ENCODE results near the gene ATP5F1E. TPM values are rescaled to one million over a fixed set of nuclear protein-coding genes. Genes with fewer than 3 reads are reported as not detected.
"Not testable (repeated sequence)": the region's sequence is repeated elsewhere in the genome, so short reads cannot be mapped to it uniquely, and the experiment has no call there.

The ATP5F1E gene
- total RNA-seq, 2 donors from 2014 or later, result 45.5 to 78.0 TPM

- no peak overlapping the region for H3K4me3 Mint-ChIP-seq
- no peaks in the 10 kb centered on the region for H3K9me3 Mint-ChIP-seq
- peaks cover 18% of the 10 kb centered on the region for H3K27me3 Mint-ChIP-seq
- H3K4me1 Mint-ChIP-seq, result peaks cover 10% of the 10 kb centered on the region
- no peak for ATAC-seq (replicated peaks)
- no peak overlapping the region for H3K27ac Mint-ChIP-seq
- H3K36me3 Mint-ChIP-seq (ENCODE audit: low read depth), result no peaks in the 10 kb centered on the region
Measured at GRCh38 chr20:59051666-59052185, 19.6 kb upstream of the ATP5F1E start.

- peaks cover 16% of the 10 kb centered on the region for H3K27me3 Mint-ChIP-seq
Measured at GRCh38 chr20:59050437-59050836, 18.3 kb upstream of the ATP5F1E start.

GRCh38 chr20:59048681-59049030 lies 16.5 kb upstream of the ATP5F1E start:
- Mint-ChIP-seq H3K4me3 (peak overlapping the region; percentile 51), H3K9me3 (no peaks in the 10 kb centered on the region), H3K27ac (peak overlapping the region; percentile 20), H3K4me1 (peaks cover 13% of the 10 kb centered on the region), H3K36me3 (ENCODE audit: low read depth) (no peaks in the 10 kb centered on the region), H3K27me3 (peaks cover 10% of the 10 kb centered on the region)
- no peak for ATAC-seq (replicated peaks)

More at GRCh38 chr20:59050437-59050836, 18.3 kb upstream of the ATP5F1E start:
- Mint-ChIP-seq H3K27ac (no peak overlapping the region), H3K4me3 (no peak overlapping the region), H3K36me3 (ENCODE audit: low read depth) (no peaks in the 10 kb centered on the region), H3K9me3 (no peaks in the 10 kb centered on the region), H3K4me1 (peaks cover 10% of the 10 kb centered on the region)
- no peak for ATAC-seq (replicated peaks)

GRCh38 chr20:59047938-59048680 lies 16.0 kb upstream of the ATP5F1E start:
- peaks cover 6% of the 10 kb centered on the region for H3K27me3 Mint-ChIP-seq
- H3K9me3 Mint-ChIP-seq, result no peaks in the 10 kb centered on the region
- peak; percentile 89 for ATAC-seq (replicated peaks)
- H3K27ac Mint-ChIP-seq, result peak overlapping the region; percentile 20
- peaks cover 18% of the 10 kb centered on the region for H3K4me1 Mint-ChIP-seq
- H3K4me3 Mint-ChIP-seq, result peak overlapping the region; percentile 51
- no peaks in the 10 kb centered on the region for H3K36me3 Mint-ChIP-seq (ENCODE audit: low read depth)

- H3K4me3 Mint-ChIP-seq, result no peak overlapping the region
- no peaks in the 10 kb centered on the region for H3K36me3 Mint-ChIP-seq (ENCODE audit: low read depth)
- H3K27me3 Mint-ChIP-seq, result peaks cover 4% of the 10 kb centered on the region
- peaks cover 18% of the 10 kb centered on the region for H3K4me1 Mint-ChIP-seq
- no peaks in the 10 kb centered on the region for H3K9me3 Mint-ChIP-seq
- ATAC-seq (replicated peaks), result no peak
- H3K27ac Mint-ChIP-seq, result no peak overlapping the region
Measured at GRCh38 chr20:59046862-59047261, 14.7 kb upstream of the ATP5F1E start.

GRCh38 chr20:59044796-59045195 lies 12.7 kb upstream of the ATP5F1E start:
- no peak overlapping the region for H3K4me3 Mint-ChIP-seq
- ATAC-seq (replicated peaks), result no peak
- no peak overlapping the region for H3K27ac Mint-ChIP-seq
- H3K36me3 Mint-ChIP-seq (ENCODE audit: low read depth), result peaks cover 19% of the 10 kb centered on the region
- H3K9me3 Mint-ChIP-seq, result no peaks in the 10 kb centered on the region
- no peaks in the 10 kb centered on the region for H3K27me3 Mint-ChIP-seq
- peaks cover 32% of the 10 kb centered on the region for H3K4me1 Mint-ChIP-seq

- no peak for ATAC-seq (replicated peaks)
- no peak overlapping the region for H3K4me3 Mint-ChIP-seq
- H3K27ac Mint-ChIP-seq, result no peak overlapping the region
- no peaks in the 10 kb centered on the region for H3K27me3 Mint-ChIP-seq
- H3K36me3 Mint-ChIP-seq (ENCODE audit: low read depth), result peaks cover 24% of the 10 kb centered on the region
- H3K4me1 Mint-ChIP-seq, result peaks cover 35% of the 10 kb centered on the region
- H3K9me3 Mint-ChIP-seq, result no peaks in the 10 kb centered on the region
Measured at GRCh38 chr20:59044295-59044694, 12.2 kb upstream of the ATP5F1E start.

- no peaks in the 10 kb centered on the region for H3K9me3 Mint-ChIP-seq
- ATAC-seq (replicated peaks), result no peak
- H3K27me3 Mint-ChIP-seq, result no peaks in the 10 kb centered on the region
- H3K4me1 Mint-ChIP-seq, result peaks cover 41% of the 10 kb centered on the region
- peak overlapping the region; percentile 82 for H3K4me3 Mint-ChIP-seq
- H3K36me3 Mint-ChIP-seq (ENCODE audit: low read depth), result peaks cover 30% of the 10 kb centered on the region
- H3K27ac Mint-ChIP-seq, result peak overlapping the region; percentile 74
Measured at GRCh38 chr20:59043698-59044097, 11.6 kb upstream of the ATP5F1E start.

- Mint-ChIP-seq H3K36me3 (ENCODE audit: low read depth) (peaks cover 37% of the 10 kb centered on the region), H3K4me3 (peak overlapping the region; percentile 82), H3K27me3 (no peaks in the 10 kb centered on the region), H3K4me1 (peaks cover 35% of the 10 kb centered on the region), H3K9me3 (no peaks in the 10 kb centered on the region), H3K27ac (peak overlapping the region; percentile 74)
- ATAC-seq (replicated peaks), result peak; percentile 97
Measured at GRCh38 chr20:59042796-59043631, 10.9 kb upstream of the ATP5F1E start.

- Mint-ChIP-seq H3K27ac (peak within 1 kb of the TSS; percentile 74), H3K9me3 (no peaks in the 10 kb centered on the region), H3K36me3 (ENCODE audit: low read depth) (peaks cover 44% of the 10 kb centered on the region), H3K27me3 (no peaks in the 10 kb centered on the region), H3K4me3 (peak within 1 kb of the TSS; percentile 82), H3K4me1 (peaks cover 31% of the 10 kb centered on the region)
- peak; percentile 40 for ATAC-seq (replicated peaks)
Measured at GRCh38 chr20:59042151-59042795, 10.1 kb upstream of the ATP5F1E start, which contains the start of gene PRELID3B. TSS of gene PRELID3B (minus strand) at chr20:59042786. CDS start at chr20:59042730, 56 bp downstream.

GRCh38 chr20:59041487-59041886 lies 9.4 kb upstream of the ATP5F1E start:
- not testable (repeated sequence) for H3K27me3 Mint-ChIP-seq; H3K9me3 Mint-ChIP-seq; ATAC-seq (replicated peaks)
- H3K4me3 Mint-ChIP-seq, result peak overlapping the region; percentile 82
- peak overlapping the region; percentile 72 for H3K27ac Mint-ChIP-seq
- H3K4me1 Mint-ChIP-seq, result peaks cover 37% of the 10 kb centered on the region
- H3K36me3 Mint-ChIP-seq (ENCODE audit: low read depth), result peaks cover 52% of the 10 kb centered on the region

- Mint-ChIP-seq H3K27ac (peak overlapping the region; percentile 72), H3K27me3 (no peaks in the 10 kb centered on the region), H3K4me3 (peak overlapping the region; percentile 82), H3K9me3 (no peaks in the 10 kb centered on the region), H3K4me1 (peaks cover 37% of the 10 kb centered on the region), H3K36me3 (ENCODE audit: low read depth) (peaks cover 60% of the 10 kb centered on the region)
- no peak for ATAC-seq (replicated peaks)
Measured at GRCh38 chr20:59040667-59041066, 8.5 kb upstream of the ATP5F1E start.

GRCh38 chr20:59039233-59039632 lies 7.1 kb upstream of the ATP5F1E start:
- peak overlapping the region; percentile 58 for H3K27ac Mint-ChIP-seq
- H3K36me3 Mint-ChIP-seq (ENCODE audit: low read depth), result peaks cover 74% of the 10 kb centered on the region
- H3K9me3 Mint-ChIP-seq, result no peaks in the 10 kb centered on the region
- ATAC-seq (replicated peaks), result no peak
- H3K27me3 Mint-ChIP-seq, result no peaks in the 10 kb centered on the region
- peak overlapping the region; percentile 82 for H3K4me3 Mint-ChIP-seq
- peaks cover 37% of the 10 kb centered on the region for H3K4me1 Mint-ChIP-seq

GRCh38 chr20:59037386-59037785 lies 5.3 kb upstream of the ATP5F1E start:
- Mint-ChIP-seq H3K4me1 (peaks cover 32% of the 10 kb centered on the region), H3K27me3 (no peaks in the 10 kb centered on the region), H3K27ac (peak overlapping the region; percentile 11), H3K9me3 (no peaks in the 10 kb centered on the region), H3K4me3 (no peak overlapping the region), H3K36me3 (ENCODE audit: low read depth) (peaks cover 89% of the 10 kb centered on the region)
- no peak for ATAC-seq (replicated peaks)

Measured in activated T-helper 17 cell treated with anti-CD3 and anti-CD28 coated beads, Interleukin-2, amount 50 U/mL, for 72 hours (primary cell).